ENCODE data around the gene SERPINB12.

SERPINB12 gene

GRCh38 chr18:63559567-63560491 is 17.7 kb downstream of the SERPINB12 start:
- H3K36me3 ChIP-seq (ENCODE audit: control insufficient read depth, insufficient read depth, low read length), result no peaks in the 10 kb centered on the region
- H3K4me1 ChIP-seq (ENCODE audit: control insufficient read depth, insufficient read depth, low read length), result no peaks in the 10 kb centered on the region
- no peak overlapping the region for H3K9ac ChIP-seq (ENCODE audit: low read length)
- H3K27ac ChIP-seq (ENCODE audit: low read depth, low read length), result no peak overlapping the region
- no peaks in the 10 kb centered on the region for H3K27me3 ChIP-seq (ENCODE audit: control insufficient read depth, insufficient read depth, low read length)
- H3K4me3 ChIP-seq (ENCODE audit: low read length), result no peak overlapping the region

GRCh38 chr18:63562284-63562683 is 20.1 kb downstream of the SERPINB12 start:
- Histone ChIP-seq H3K27ac (ENCODE audit: low read depth, low read length) (no peak overlapping the region), H3K4me3 (ENCODE audit: low read length) (no peak overlapping the region)

GRCh38 chr18:63564021-63564420 is 21.9 kb downstream of the SERPINB12 start:
- Histone ChIP-seq H3K27ac (ENCODE audit: low read depth, low read length) (no peak overlapping the region), H3K9ac (ENCODE audit: low read length) (no peak overlapping the region)

More at GRCh38 chr18:63562284-63562683, 20.1 kb downstream of the SERPINB12 start:
- Histone ChIP-seq H3K4me1 (ENCODE audit: control insufficient read depth, insufficient read depth, low read length) (no peaks in the 10 kb centered on the region), H3K9ac (ENCODE audit: low read length) (no peak overlapping the region), H3K27me3 (ENCODE audit: control insufficient read depth, insufficient read depth, low read length) (no peaks in the 10 kb centered on the region), H3K36me3 (ENCODE audit: control insufficient read depth, insufficient read depth, low read length) (no peaks in the 10 kb centered on the region)

GRCh38 chr18:63564561-63564960 is 22.4 kb downstream of the SERPINB12 start:
- Histone ChIP-seq H3K4me3 (ENCODE audit: low read length) (no peak overlapping the region), H3K27me3 (ENCODE audit: control insufficient read depth, insufficient read depth, low read length) (no peaks in the 10 kb centered on the region)

More at GRCh38 chr18:63564021-63564420, 21.9 kb downstream of the SERPINB12 start:
- Histone ChIP-seq H3K4me3 (ENCODE audit: low read length) (no peak overlapping the region), H3K4me1 (ENCODE audit: control insufficient read depth, insufficient read depth, low read length) (peaks cover 5% of the 10 kb centered on the region), H3K36me3 (ENCODE audit: control insufficient read depth, insufficient read depth, low read length) (no peaks in the 10 kb centered on the region), H3K27me3 (ENCODE audit: control insufficient read depth, insufficient read depth, low read length) (no peaks in the 10 kb centered on the region)

GRCh38 chr18:63567276-63567675 is 25.1 kb downstream of the SERPINB12 start:
- peaks cover 5% of the 10 kb centered on the region for H3K4me1 ChIP-seq (ENCODE audit: control insufficient read depth, insufficient read depth, low read length)
- H3K9ac ChIP-seq (ENCODE audit: low read length), result no peak overlapping the region
- H3K27ac ChIP-seq (ENCODE audit: low read depth, low read length), result no peak overlapping the region
- H3K27me3 ChIP-seq (ENCODE audit: control insufficient read depth, insufficient read depth, low read length), result no peaks in the 10 kb centered on the region
- H3K4me3 ChIP-seq (ENCODE audit: low read length), result no peak overlapping the region
- H3K36me3 ChIP-seq (ENCODE audit: control insufficient read depth, insufficient read depth, low read length), result no peaks in the 10 kb centered on the region

More at GRCh38 chr18:63564561-63564960, 22.4 kb downstream of the SERPINB12 start:
- no peaks in the 10 kb centered on the region for H3K36me3 ChIP-seq (ENCODE audit: control insufficient read depth, insufficient read depth, low read length)
- H3K4me1 ChIP-seq (ENCODE audit: control insufficient read depth, insufficient read depth, low read length), result peaks cover 5% of the 10 kb centered on the region
- no peak overlapping the region for H3K9ac ChIP-seq (ENCODE audit: low read length)
- no peak overlapping the region for H3K27ac ChIP-seq (ENCODE audit: low read depth, low read length)

- no peaks in the 10 kb centered on the region for H3K27me3 ChIP-seq (ENCODE audit: control insufficient read depth, insufficient read depth, low read length)
- H3K36me3 ChIP-seq (ENCODE audit: control insufficient read depth, insufficient read depth, low read length), result no peaks in the 10 kb centered on the region
- H3K27ac ChIP-seq (ENCODE audit: low read depth, low read length), result no peak overlapping the region
- no peak overlapping the region for H3K4me3 ChIP-seq (ENCODE audit: low read length)
- H3K4me1 ChIP-seq (ENCODE audit: control insufficient read depth, insufficient read depth, low read length), result peaks cover 5% of the 10 kb centered on the region
- H3K9ac ChIP-seq (ENCODE audit: low read length), result no peak overlapping the region
These were observed 25.7 kb downstream of the SERPINB12 start for GRCh38 chr18:63567825-63568224.

GRCh38 chr18:63570721-63571120 is 28.6 kb downstream of the SERPINB12 start:
- H3K27me3 ChIP-seq (ENCODE audit: control insufficient read depth, insufficient read depth, low read length), result no peaks in the 10 kb centered on the region
- H3K4me3 ChIP-seq (ENCODE audit: low read length), result no peak overlapping the region
- no peaks in the 10 kb centered on the region for H3K36me3 ChIP-seq (ENCODE audit: control insufficient read depth, insufficient read depth, low read length)
- no peak overlapping the region for H3K9ac ChIP-seq (ENCODE audit: low read length)
- H3K4me1 ChIP-seq (ENCODE audit: control insufficient read depth, insufficient read depth, low read length), result peaks cover 5% of the 10 kb centered on the region
- no peak overlapping the region for H3K27ac ChIP-seq (ENCODE audit: low read depth, low read length)

- Histone ChIP-seq H3K4me3 (ENCODE audit: low read length) (no peak overlapping the region), H3K27me3 (ENCODE audit: control insufficient read depth, insufficient read depth, low read length) (no peaks in the 10 kb centered on the region), H3K27ac (ENCODE audit: low read depth, low read length) (no peak overlapping the region), H3K36me3 (ENCODE audit: control insufficient read depth, insufficient read depth, low read length) (no peaks in the 10 kb centered on the region), H3K4me1 (ENCODE audit: control insufficient read depth, insufficient read depth, low read length) (no peaks in the 10 kb centered on the region), H3K9ac (ENCODE audit: low read length) (no peak overlapping the region)
These were observed 33.5 kb downstream of the SERPINB12 start for GRCh38 chr18:63575681-63576080.

- H3K27ac ChIP-seq (ENCODE audit: low read depth, low read length), result no peak overlapping the region
- no peaks in the 10 kb centered on the region for H3K36me3 ChIP-seq (ENCODE audit: control insufficient read depth, insufficient read depth, low read length)
- no peaks in the 10 kb centered on the region for H3K27me3 ChIP-seq (ENCODE audit: control insufficient read depth, insufficient read depth, low read length)
- no peak overlapping the region for H3K4me3 ChIP-seq (ENCODE audit: low read length)
- no peaks in the 10 kb centered on the region for H3K4me1 ChIP-seq (ENCODE audit: control insufficient read depth, insufficient read depth, low read length)
- H3K9ac ChIP-seq (ENCODE audit: low read length), result no peak overlapping the region
These were observed 36.3 kb downstream of the SERPINB12 start for GRCh38 chr18:63578357-63578958.

- H3K27me3 ChIP-seq (ENCODE audit: control insufficient read depth, insufficient read depth, low read length), result no peaks in the 10 kb centered on the region
- no peak overlapping the region for H3K27ac ChIP-seq (ENCODE audit: low read depth, low read length)
These were observed 37.4 kb downstream of the SERPINB12 start for GRCh38 chr18:63579616-63580015.

GRCh38 chr18:63585988-63586387 is 43.8 kb downstream of the SERPINB12 start:
- Histone ChIP-seq H3K4me3 (ENCODE audit: low read length) (no peak overlapping the region), H3K27me3 (ENCODE audit: control insufficient read depth, insufficient read depth, low read length) (no peaks in the 10 kb centered on the region), H3K9ac (ENCODE audit: low read length) (no peak overlapping the region), H3K4me1 (ENCODE audit: control insufficient read depth, insufficient read depth, low read length) (no peaks in the 10 kb centered on the region), H3K36me3 (ENCODE audit: control insufficient read depth, insufficient read depth, low read length) (no peaks in the 10 kb centered on the region), H3K27ac (ENCODE audit: low read depth, low read length) (no peak overlapping the region)

More at GRCh38 chr18:63579616-63580015, 37.4 kb downstream of the SERPINB12 start:
- no peaks in the 10 kb centered on the region for H3K4me1 ChIP-seq (ENCODE audit: control insufficient read depth, insufficient read depth, low read length)
- no peak overlapping the region for H3K9ac ChIP-seq (ENCODE audit: low read length)
- H3K36me3 ChIP-seq (ENCODE audit: control insufficient read depth, insufficient read depth, low read length), result no peaks in the 10 kb centered on the region
- no peak overlapping the region for H3K4me3 ChIP-seq (ENCODE audit: low read length)

GRCh38 chr18:63586431-63586830 is 44.3 kb downstream of the SERPINB12 start:
- Histone ChIP-seq H3K36me3 (ENCODE audit: control insufficient read depth, insufficient read depth, low read length) (no peaks in the 10 kb centered on the region), H3K27me3 (ENCODE audit: control insufficient read depth, insufficient read depth, low read length) (no peaks in the 10 kb centered on the region), H3K27ac (ENCODE audit: low read depth, low read length) (no peak overlapping the region), H3K4me1 (ENCODE audit: control insufficient read depth, insufficient read depth, low read length) (no peaks in the 10 kb centered on the region), H3K9ac (ENCODE audit: low read length) (no peak overlapping the region), H3K4me3 (ENCODE audit: low read length) (no peak overlapping the region)

All from rectal smooth muscle tissue (tissue), 1 donor.